Measurements from ENCODE around the gene LMO3.

DNA sequence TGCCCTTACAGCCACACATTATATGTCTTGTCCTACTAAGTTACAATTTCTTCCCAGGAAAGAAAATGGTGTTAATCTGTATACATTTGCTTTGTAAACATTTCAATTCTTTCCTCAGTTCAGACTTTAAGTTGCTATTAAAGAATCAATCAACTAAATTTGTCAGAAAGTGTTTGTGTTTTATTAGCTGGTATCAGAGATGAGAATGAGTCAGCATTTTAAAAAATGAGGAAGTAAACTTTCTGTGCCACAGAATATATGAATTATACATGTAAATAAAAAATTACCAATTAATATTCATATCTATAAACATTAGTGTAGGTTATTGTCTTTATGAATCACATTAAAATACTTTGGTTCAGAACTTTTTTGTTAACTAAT, 82.0 kb downstream of the LMO3 start:
- TF ChIP-seq POLR2A (IDR thresholded peaks at IDR 0.05): no peak
- no peak for TF ChIP-seq CTCF (IDR thresholded peaks at IDR 0.05)
